HepG2 (cell line): Measurements from ENCODE around the gene ITK. TPM values are rescaled to one million over a fixed set of nuclear protein-coding genes. Genes with fewer than 3 reads are reported as not detected.

Source experiments
- ATAC-seq: fragments of 200-7000 bp; cut with Tn5 transposase; 3 replicates; pipeline ENCODE4 v1.9.1; 2020; ENCODE audit warnings: mild to moderate bottlenecking, moderate library complexity
- BruUV-seq: library from RNA; stranded (reverse); fragments of 400-500 nt; replicated peaks from 2 replicates; lab custom pipeline; 2021; lab: Mats Ljungman, UMichigan
- CTCF ChIA-PET: fragments of 300-600 bp; formaldehyde crosslinking; extraction: SDS; loops from one replicate; lab custom pipeline; 2021; ENCODE audit warnings: low total read pairs, inconsistent platforms, low intra/inter-chr PET ratio; lab: Yijun Ruan, JAX
- POLR2A ChIA-PET: fragments of 350-600 bp; sonication (Branson Sonifier 250); formaldehyde crosslinking; loops from one replicate; lab custom pipeline; 2020; ENCODE audit warnings: antibody characterized with exemption, inconsistent platforms; lab: Yijun Ruan, JAX
- DNase-seq: peaks from one replicate; pipeline ENCODE4 v3.0.0-alpha.2; 2015; ENCODE audit warnings: low spot score
- FAIRE-seq: peaks from 3 replicates; lab custom pipeline; 2011; peaks lifted over from hg19 to GRCh38; lab: Jason Lieb, UNC
- H2AFZ ChIP-seq: one replicate; pipeline ENCODE4 v1.6.1; 2011; ENCODE audit warnings: low read length, inconsistent platforms
- H3K27ac ChIP-seq: fragments of 300-600 bp; 3 replicates; pipeline ENCODE4 v1.8.0; 2011; ENCODE audit warnings: mixed run types, mild to moderate bottlenecking, mixed read lengths, low read length, inconsistent platforms; ENCODE audit not compliant: insufficient read depth; ENCODE audit errors: extremely low read length
- H3K27me3 ChIP-seq, 2 experiments: fragments of 200-600 bp in 1 of 2; 2 replicates in 1 of 2; 3 replicates in 1 of 2; pipeline versions ENCODE4 v1.6.0 to v1.8.0; 2011; ENCODE audit warnings: low read length in 2 of 2, mild to moderate bottlenecking in 2 of 2, moderate library complexity in 2 of 2, inconsistent platforms in 1 of 2; ENCODE audit not compliant: insufficient read depth in 2 of 2, control insufficient read depth in 1 of 2
- H3K36me3 ChIP-seq, 2 experiments: fragments of 200-600 bp in 1 of 2; replicated peaks in 1 of 2; 2 replicates in 1 of 2; 3 replicates in 1 of 2; pipeline versions ENCODE4 v1.5.1 to v1.8.0; 2011; ENCODE audit warnings: low read length in 2 of 2, inconsistent platforms in 1 of 2; ENCODE audit not compliant: insufficient read depth in 2 of 2, control insufficient read depth in 1 of 2
- H3K4me1 ChIP-seq: 2 replicates; pipeline ENCODE4 v1.5.1; 2012; ENCODE audit warnings: low read length, inconsistent platforms; ENCODE audit not compliant: insufficient read depth
- H3K4me2 ChIP-seq: 2 replicates; pipeline ENCODE4 v1.6.0; 2011; ENCODE audit warnings: low read depth, low read length, inconsistent platforms
- H3K4me3 ChIP-seq, 3 experiments: fragments of 200-600 bp in 1 of 3; sonication (generic), shearing (Covaris generic) in 1 of 3; replicated peaks in 1 of 3; 2 replicates each; pipeline ENCODE4 v1.5.1; 2011 to 2016; ENCODE audit warnings: low read length in 3 of 3, inconsistent platforms in 2 of 3, low read depth in 2 of 3, mild to moderate bottlenecking in 2 of 3, control low read depth in 1 of 3, mixed read lengths in 1 of 3; ENCODE audit not compliant: insufficient read depth in 1 of 3
- H3K79me2 ChIP-seq: one replicate; pipeline ENCODE4 v1.6.1; 2011; ENCODE audit warnings: low read length, inconsistent platforms; ENCODE audit not compliant: insufficient read depth
- H3K9ac ChIP-seq: 2 replicates; pipeline ENCODE4 v1.6.0; 2011; ENCODE audit warnings: mild to moderate bottlenecking, low read depth, low read length, inconsistent platforms; ENCODE audit not compliant: insufficient read depth
- H3K9me3 ChIP-seq: 2 replicates; pipeline ENCODE4 v1.5.1; 2012; ENCODE audit warnings: mild to moderate bottlenecking, low read length
- H4K20me1 ChIP-seq: 2 replicates; pipeline ENCODE4 v1.6.0; 2011; ENCODE audit warnings: inconsistent platforms, mild to moderate bottlenecking, low read length, moderate library complexity; ENCODE audit not compliant: insufficient read depth
- AKAP8 ChIP-seq: sonication (generic); formaldehyde crosslinking; IDR thresholded peaks from 2 replicates; pipeline ENCODE4 v1.5.1; 2020; ENCODE audit warnings: mild to moderate bottlenecking, missing genetic modification reagents
- ARNT ChIP-seq: fragments of 450-650 bp; IDR thresholded peaks from 2 replicates; pipeline ENCODE4 v1.6.1; 2017
- IKZF1 ChIP-seq: fragments of 450-650 bp; IDR thresholded peaks from 2 replicates; pipeline ENCODE4 v1.7.1; 2016
- MBD4 ChIP-seq: IDR thresholded peaks from 2 replicates; pipeline ENCODE4 v1.6.1; 2012; ENCODE audit warnings: low read length, inconsistent platforms, borderline replicate concordance
- NCOR1 ChIP-seq: fragments of 200-600 bp; sonication (generic); IDR thresholded peaks from 2 replicates; pipeline ENCODE4 v1.7.0; 2017; ENCODE audit warnings: antibody characterized with exemption, low read length, borderline replicate concordance
- NKX3-1 ChIP-seq: sonication (generic); formaldehyde crosslinking; IDR thresholded peaks from 2 replicates; pipeline ENCODE4 v1.5.0; 2020; ENCODE audit warnings: missing genetic modification reagents
- PLRG1 ChIP-seq: fragments of 450-650 bp; conservative IDR thresholded peaks from 2 replicates; pipeline ENCODE4 v1.6.1; 2016
- SNAPC2 ChIP-seq: sonication (generic); formaldehyde crosslinking; IDR thresholded peaks from 2 replicates; pipeline ENCODE4 v1.8.1; 2022; ENCODE audit warnings: mild to moderate bottlenecking, missing genetic modification reagents
- TP53 ChIP-seq: sonication (generic); formaldehyde crosslinking; conservative IDR thresholded peaks from 2 replicates; pipeline ENCODE4 v1.4.0; 2020; ENCODE audit warnings: missing genetic modification reagents
- ZFY ChIP-seq: sonication (generic); formaldehyde crosslinking; IDR thresholded peaks from 2 replicates; pipeline ENCODE4 v1.4.0; 2020; ENCODE audit warnings: missing genetic modification reagents
- ZNF672 ChIP-seq: sonication (generic); formaldehyde crosslinking; IDR thresholded peaks from 2 replicates; pipeline ENCODE4 v1.8.1; 2022; ENCODE audit warnings: missing genetic modification reagents
- WGBS: methylation state at CpG from one replicate; pipeline ENCODE4 v1.1.6; 2017; ENCODE audit warnings: low lambda C conversion rate; 5-methylcytosine and 5-hydroxymethylcytosine counted together
- in situ Hi-C: cut with HindIII; loops from 2 replicates; pipeline ENCODE4 v1.10.0; 2017; ENCODE audit warnings: low pct_unique_long_range_greater_than_20kb; ENCODE audit not compliant: extremely low pct_ligation_motif_present
- intact Hi-C: fragments of 100-400 bp; cut with micrococcal nuclease; formaldehyde crosslinking; loops from one replicate; pipeline ENCODE4 v1.10.0; 2022; ENCODE audit not compliant: unreplicated experiment
- polyA plus RNA-seq, 8 experiments: library from polyadenylated mRNA; depleted of rRNA in 3 of 8; stranded (reverse) in 7 of 8; unstranded in 1 of 8; fragments of >200 nt; fragmentation: Illumina TruSeq in 4 of 8; extraction: Trizol in 4 of 8; gene quantifications; 2 replicates each; pipeline versions ENCODE4 v1.2.1 to v1.2.3, GENCODE V29; 2011 to 2016; ENCODE audit warnings: low read depth in 4 of 8, missing spikeins in 1 of 8, mixed read lengths in 1 of 8; ENCODE audit not compliant: insufficient read depth in 1 of 8
- total RNA-seq, 5 experiments: library from RNA; depleted of rRNA; stranded (reverse); fragments of >200 nt; fragmentation: Illumina TruSeq; extraction: Trizol; gene quantifications; 2 replicates each; pipeline ENCODE4 v1.2.3, GENCODE V29; 2016; ENCODE audit warnings: low read depth in 1 of 5
- TF ChIP-seq, protein P1 (sequence below): sonication (generic); formaldehyde crosslinking; IDR thresholded peaks from 2 replicates; pipeline ENCODE4 v1.5.0; 2020; ENCODE audit warnings: mild to moderate bottlenecking, missing genetic modification reagents, borderline replicate concordance
- TF ChIP-seq, protein P2 (sequence below): sonication (generic); formaldehyde crosslinking; IDR thresholded peaks from 2 replicates; pipeline ENCODE4 v1.4.0; 2020; ENCODE audit warnings: missing genetic modification reagents; ENCODE audit errors: not compliant biosample characterization
- TF ChIP-seq, protein P3 (sequence below): sonication (generic); formaldehyde crosslinking; IDR thresholded peaks from 2 replicates; pipeline ENCODE4 v1.5.1; 2020; ENCODE audit warnings: missing genetic modification reagents, mild to moderate bottlenecking, borderline replicate concordance

Gene ITK
- total and polyA plus RNA-seq, 2 of the 13 experiments (the other 11 are each of a cell fraction or from before 2014, with no cell fraction given): 0.01 TPM; not detected in 1

GRCh38 chr5:157283434-157283833, 102.8 kb downstream of the ITK start:
- 0 out of 2 replicates have a peak, but pooled peaks cover 4% of the 10 kb centered on the region for H4K20me1 ChIP-seq
- H3K79me2 ChIP-seq: peaks cover 7% of the 10 kb centered on the region
- BruUV-seq: no TSS peak
- POLR2A ChIA-PET: no interaction called here
- H3K27ac ChIP-seq: no peak overlapping the region
- peaks cover 20% of the 10 kb centered on the region for H3K4me1 ChIP-seq
- WGBS: 100% methylated on average over 1 of the region's 3 CpGs
- in situ Hi-C loops: no loop called here
- no peak overlapping the region for H3K9ac ChIP-seq
- no peak overlapping the region for H2AFZ ChIP-seq
- ATAC-seq: no peak
- no peak for TF ChIP-seq SNAPC2 (CRISPR knock-in tag)
- TF ChIP-seq, protein P1, sequence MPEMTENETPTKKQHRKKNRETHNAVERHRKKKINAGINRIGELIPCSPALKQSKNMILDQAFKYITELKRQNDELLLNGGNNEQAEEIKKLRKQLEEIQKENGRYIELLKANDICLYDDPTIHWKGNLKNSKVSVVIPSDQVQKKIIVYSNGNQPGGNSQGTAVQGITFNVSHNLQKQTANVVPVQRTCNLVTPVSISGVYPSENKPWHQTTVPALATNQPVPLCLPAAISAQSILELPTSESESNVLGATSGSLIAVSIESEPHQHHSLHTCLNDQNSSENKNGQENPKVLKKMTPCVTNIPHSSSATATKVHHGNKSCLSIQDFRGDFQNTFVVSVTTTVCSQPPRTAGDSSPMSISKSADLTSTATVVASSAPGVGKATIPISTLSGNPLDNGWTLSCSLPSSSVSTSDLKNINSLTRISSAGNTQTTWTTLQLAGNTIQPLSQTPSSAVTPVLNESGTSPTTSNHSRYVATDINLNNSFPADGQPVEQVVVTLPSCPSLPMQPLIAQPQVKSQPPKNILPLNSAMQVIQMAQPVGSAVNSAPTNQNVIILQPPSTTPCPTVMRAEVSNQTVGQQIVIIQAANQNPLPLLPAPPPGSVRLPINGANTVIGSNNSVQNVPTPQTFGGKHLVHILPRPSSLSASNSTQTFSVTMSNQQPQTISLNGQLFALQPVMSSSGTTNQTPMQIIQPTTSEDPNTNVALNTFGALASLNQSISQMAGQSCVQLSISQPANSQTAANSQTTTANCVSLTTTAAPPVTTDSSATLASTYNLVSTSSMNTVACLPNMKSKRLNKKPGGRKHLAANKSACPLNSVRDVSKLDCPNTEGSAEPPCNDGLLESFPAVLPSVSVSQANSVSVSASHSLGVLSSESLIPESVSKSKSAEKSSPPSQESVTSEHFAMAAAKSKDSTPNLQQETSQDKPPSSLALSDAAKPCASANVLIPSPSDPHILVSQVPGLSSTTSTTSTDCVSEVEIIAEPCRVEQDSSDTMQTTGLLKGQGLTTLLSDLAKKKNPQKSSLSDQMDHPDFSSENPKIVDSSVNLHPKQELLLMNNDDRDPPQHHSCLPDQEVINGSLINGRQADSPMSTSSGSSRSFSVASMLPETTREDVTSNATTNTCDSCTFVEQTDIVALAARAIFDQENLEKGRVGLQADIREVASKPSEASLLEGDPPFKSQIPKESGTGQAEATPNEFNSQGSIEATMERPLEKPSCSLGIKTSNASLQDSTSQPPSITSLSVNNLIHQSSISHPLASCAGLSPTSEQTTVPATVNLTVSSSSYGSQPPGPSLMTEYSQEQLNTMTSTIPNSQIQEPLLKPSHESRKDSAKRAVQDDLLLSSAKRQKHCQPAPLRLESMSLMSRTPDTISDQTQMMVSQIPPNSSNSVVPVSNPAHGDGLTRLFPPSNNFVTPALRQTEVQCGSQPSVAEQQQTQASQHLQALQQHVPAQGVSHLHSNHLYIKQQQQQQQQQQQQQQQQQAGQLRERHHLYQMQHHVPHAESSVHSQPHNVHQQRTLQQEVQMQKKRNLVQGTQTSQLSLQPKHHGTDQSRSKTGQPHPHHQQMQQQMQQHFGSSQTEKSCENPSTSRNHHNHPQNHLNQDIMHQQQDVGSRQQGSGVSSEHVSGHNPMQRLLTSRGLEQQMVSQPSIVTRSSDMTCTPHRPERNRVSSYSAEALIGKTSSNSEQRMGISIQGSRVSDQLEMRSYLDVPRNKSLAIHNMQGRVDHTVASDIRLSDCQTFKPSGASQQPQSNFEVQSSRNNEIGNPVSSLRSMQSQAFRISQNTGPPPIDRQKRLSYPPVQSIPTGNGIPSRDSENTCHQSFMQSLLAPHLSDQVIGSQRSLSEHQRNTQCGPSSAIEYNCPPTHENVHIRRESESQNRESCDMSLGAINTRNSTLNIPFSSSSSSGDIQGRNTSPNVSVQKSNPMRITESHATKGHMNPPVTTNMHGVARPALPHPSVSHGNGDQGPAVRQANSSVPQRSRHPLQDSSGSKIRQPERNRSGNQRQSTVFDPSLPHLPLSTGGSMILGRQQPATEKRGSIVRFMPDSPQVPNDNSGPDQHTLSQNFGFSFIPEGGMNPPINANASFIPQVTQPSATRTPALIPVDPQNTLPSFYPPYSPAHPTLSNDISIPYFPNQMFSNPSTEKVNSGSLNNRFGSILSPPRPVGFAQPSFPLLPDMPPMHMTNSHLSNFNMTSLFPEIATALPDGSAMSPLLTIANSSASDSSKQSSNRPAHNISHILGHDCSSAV (CRISPR knock-in tag): no peak
- TF ChIP-seq IKZF1: no peak
- no peak for TF ChIP-seq ZNF672 (CRISPR knock-in tag)
- TF ChIP-seq PLRG1: no peak
- TF ChIP-seq AKAP8 (CRISPR knock-in tag): no peak
- TF ChIP-seq, protein P2, sequence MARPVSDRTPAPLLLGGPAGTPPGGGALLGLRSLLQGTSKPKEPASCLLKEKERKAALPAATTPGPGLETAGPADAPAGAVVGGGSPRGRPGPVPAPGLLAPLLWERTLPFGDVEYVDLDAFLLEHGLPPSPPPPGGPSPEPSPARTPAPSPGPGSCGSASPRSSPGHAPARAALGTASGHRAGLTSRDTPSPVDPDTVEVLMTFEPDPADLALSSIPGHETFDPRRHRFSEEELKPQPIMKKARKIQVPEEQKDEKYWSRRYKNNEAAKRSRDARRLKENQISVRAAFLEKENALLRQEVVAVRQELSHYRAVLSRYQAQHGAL: no peak
- TF ChIP-seq NCOR1: no peak
- TF ChIP-seq ARNT: no peak
- no peak for TF ChIP-seq TP53 (CRISPR knock-in tag)
- TF ChIP-seq NKX3-1 (CRISPR knock-in tag): no peak
- TF ChIP-seq MBD4: no peak
- no peak for TF ChIP-seq ZFY (CRISPR knock-in tag)
- TF ChIP-seq, protein P3, sequence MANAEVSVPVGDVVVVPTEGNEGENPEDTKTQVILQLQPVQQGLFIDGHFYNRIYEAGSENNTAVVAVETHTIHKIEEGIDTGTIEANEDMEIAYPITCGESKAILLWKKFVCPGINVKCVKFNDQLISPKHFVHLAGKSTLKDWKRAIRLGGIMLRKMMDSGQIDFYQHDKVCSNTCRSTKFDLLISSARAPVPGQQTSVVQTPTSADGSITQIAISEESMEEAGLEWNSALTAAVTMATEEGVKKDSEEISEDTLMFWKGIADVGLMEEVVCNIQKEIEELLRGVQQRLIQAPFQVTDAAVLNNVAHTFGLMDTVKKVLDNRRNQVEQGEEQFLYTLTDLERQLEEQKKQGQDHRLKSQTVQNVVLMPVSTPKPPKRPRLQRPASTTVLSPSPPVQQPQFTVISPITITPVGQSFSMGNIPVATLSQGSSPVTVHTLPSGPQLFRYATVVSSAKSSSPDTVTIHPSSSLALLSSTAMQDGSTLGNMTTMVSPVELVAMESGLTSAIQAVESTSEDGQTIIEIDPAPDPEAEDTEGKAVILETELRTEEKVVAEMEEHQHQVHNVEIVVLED (CRISPR knock-in tag): no peak
- TF ChIP-seq, all 625 proteins: peak for 0
- Histone ChIP-seq H3K4me2 (no peak overlapping the region), H3K4me3 (no peak overlapping the region), H3K9me3 (no peaks in the 10 kb centered on the region), H3K36me3 (peaks cover 6 to 7% of the 10 kb centered on the region in 2 experiments; a peak in 3 of 5 replicates), H3K27me3 (no peaks in the 10 kb centered on the region)
- CTCF ChIA-PET: no interaction called here
- intact Hi-C loops: no loop called here
- DNase-seq: no peak
- no peak for FAIRE-seq
